Neural progenitor cell (in vitro differentiated cells): ENCODE results near the gene TMEM145.

ENCODE experiments used
- EZH2 ChIP-seq: fragments of 200-600 bp; sonication (generic); IDR thresholded peaks from 2 replicates; pipeline ENCODE4 v1.6.1; 2017; ENCODE audit warnings: antibody characterized with exemption, mild to moderate bottlenecking, moderate library complexity
- EZH2phosphoT487 ChIP-seq: fragments of 200-600 bp; sonication (generic); IDR thresholded peaks from 2 replicates; pipeline ENCODE4 v1.6.1; 2017; ENCODE audit warnings: antibody characterized with exemption
- TF ChIP-seq, protein P1 (sequence below): fragments of 200-600 bp; sonication (generic); IDR thresholded peaks from 2 replicates; pipeline ENCODE4 v1.5.1; 2017; ENCODE audit warnings: antibody characterized with exemption, mild to moderate bottlenecking

DNA sequence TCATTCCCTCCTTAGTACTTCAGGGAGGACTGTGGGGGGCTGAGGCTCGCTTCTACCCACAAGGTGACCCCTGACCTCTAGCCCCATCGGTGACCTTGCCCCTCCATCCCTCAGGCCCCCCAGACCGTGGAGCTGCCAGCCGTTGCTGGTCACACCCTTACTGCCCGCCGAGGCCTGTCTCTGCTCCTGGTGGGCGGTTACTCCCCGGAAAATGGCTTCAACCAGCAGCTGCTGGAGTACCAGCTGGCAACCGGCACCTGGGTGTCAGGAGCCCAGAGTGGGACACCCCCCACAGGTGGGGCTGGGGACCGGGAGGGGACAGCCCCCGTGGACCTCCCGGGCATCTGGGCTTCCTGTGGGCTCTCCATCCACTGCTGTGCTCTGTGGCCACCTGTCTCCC is 44.2 kb downstream of the TMEM145 start:
- TF ChIP-seq, protein P1, sequence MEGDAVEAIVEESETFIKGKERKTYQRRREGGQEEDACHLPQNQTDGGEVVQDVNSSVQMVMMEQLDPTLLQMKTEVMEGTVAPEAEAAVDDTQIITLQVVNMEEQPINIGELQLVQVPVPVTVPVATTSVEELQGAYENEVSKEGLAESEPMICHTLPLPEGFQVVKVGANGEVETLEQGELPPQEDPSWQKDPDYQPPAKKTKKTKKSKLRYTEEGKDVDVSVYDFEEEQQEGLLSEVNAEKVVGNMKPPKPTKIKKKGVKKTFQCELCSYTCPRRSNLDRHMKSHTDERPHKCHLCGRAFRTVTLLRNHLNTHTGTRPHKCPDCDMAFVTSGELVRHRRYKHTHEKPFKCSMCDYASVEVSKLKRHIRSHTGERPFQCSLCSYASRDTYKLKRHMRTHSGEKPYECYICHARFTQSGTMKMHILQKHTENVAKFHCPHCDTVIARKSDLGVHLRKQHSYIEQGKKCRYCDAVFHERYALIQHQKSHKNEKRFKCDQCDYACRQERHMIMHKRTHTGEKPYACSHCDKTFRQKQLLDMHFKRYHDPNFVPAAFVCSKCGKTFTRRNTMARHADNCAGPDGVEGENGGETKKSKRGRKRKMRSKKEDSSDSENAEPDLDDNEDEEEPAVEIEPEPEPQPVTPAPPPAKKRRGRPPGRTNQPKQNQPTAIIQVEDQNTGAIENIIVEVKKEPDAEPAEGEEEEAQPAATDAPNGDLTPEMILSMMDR, result no peak
- TF ChIP-seq EZH2, result no peak
- no peak for TF ChIP-seq EZH2phosphoT487
